ENCODE data around the gene MYT1. TPM values are rescaled to one million over a fixed set of nuclear protein-coding genes. Genes with fewer than 3 reads are reported as not detected.
"Not testable (repeated sequence)": the region's sequence is repeated elsewhere in the genome, so short reads cannot be mapped to it uniquely, and the experiment has no call there.

MYT1 gene
- not detected for polyA plus RNA-seq (2013, experiment 1 of 2; ENCODE audit: insufficient read length)
- polyA plus RNA-seq (2013, experiment 2 of 2; ENCODE audit: insufficient read length), result not detected

DNA sequence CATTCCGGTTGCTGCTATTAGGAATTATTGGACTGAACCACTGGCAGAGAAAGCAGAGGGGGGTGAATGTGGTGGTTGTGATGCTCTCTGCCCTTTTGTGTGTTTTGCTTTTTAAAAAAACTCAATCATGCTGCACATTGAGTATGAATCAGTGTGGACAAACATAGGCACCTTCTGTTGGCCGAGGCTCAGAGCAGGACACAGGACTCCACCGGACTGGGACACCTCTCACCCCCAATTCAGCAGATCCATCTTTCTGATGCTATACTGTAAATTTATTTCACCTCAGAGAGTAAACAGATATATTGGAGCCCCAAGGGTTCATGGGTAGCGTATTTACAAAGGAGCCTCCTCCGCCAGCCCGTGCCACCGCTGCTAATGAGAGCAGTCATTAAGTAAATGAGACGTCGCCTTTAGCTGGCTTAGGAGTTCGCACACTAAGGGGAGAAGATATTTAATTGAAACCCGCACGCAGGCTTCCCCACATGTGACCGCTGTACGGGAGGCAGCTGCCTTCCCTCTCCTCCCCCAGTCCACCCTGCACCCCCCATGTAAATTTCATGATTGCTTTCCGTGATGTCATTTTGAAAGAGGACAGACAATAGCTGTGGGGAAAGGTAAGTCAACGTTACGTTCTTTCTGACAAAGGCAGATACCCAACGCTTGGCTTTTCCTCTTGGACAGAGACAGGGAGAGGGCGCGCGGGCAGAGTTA is at the start of gene MYT1:
TSS of gene MYT1 (plus strand) at position 330 of the 714 bp plus-strand sequence. CDS start 34,410 bp downstream, outside the sequence.
- no peak for DNase-seq

DNA sequence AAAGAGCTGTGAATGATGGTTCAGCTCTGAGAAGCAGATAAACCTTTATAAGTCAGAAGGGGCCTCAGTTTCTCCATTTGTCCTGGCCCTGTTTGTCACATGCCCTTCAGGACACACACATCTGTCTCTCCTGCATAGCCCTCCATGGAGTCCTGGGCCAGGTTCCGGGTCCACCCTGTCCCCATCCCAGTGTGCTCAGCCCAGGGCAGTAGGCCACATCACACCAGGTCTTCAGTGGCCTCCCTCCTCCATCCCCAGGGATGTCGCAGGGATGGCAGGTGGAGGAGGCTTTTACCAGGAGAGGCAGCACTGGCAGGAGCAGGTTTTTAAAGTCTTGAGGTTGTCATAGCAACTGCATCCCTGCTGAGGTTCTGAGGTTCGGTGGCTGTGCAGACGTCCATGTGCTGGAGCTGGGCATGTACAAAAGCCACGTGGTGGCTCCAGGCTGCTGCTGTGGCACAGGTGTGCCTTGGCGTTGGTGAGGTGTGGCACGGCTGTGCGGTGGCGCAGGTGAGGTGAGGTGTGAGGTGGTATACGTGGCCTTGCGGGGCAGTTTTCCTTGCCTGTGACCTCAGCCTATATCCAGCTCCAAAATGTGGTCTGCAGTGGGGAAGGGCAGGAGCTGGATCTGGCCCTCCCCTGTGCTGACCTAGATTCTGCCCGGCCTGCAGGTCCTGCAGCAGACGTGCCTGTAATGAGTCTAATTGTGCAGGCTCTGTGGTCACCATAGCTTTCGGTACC is 48.9 kb upstream of the MYT1 start:
- DNase-seq, result no peak

DNA sequence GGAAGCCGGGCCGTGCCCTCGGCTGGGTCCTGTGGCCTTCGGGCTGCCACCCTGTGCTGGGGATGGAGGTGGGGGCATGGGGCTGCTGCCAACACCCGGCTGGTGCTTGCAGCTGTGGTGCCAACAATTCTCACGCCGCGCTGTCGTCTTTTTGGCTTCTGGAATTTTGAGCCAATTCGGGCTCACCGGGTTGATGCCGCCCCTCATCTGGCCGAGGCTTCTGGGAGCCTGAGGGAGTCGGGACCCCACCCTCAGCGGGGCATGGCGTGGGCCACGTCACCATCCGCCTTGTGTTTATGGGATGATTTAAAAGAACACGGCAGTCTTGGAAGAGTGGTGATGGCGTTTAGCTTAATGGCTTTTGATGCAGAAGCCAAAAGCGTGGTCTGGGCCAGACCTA is 48.2 kb upstream of the MYT1 start:
- no peak for DNase-seq

GRCh38 chr20:64116541-64117431 is 47.5 kb upstream of the MYT1 start:
- no peak for DNase-seq

DNA sequence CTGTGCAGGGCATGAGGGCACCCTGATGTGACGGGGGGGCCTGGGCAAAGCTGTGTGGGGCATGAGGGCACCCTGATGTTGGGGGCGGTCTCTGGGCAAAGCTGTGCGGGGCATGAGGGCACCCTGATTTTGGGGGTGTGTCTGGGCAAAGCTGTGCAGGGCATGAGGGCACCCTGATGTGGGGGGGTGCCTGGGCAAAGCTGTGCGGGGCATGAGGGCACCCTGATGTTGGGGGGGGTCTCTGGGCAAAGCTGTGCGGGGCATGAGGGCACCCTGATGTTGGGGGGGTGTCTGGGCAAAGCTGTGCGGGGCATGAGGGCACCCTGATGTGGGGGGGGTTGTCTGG is 46.8 kb upstream of the MYT1 start:
- DNase-seq, result not testable (repeated sequence)

GRCh38 chr20:64119301-64119680 is 45.0 kb upstream of the MYT1 start:
- DNase-seq, result no peak

- DNase-seq, result no peak
These were observed 44.4 kb upstream of the MYT1 start for GRCh38 chr20:64119681-64120341.

GRCh38 chr20:64121586-64121985 is 42.7 kb upstream of the MYT1 start:
- no peak for DNase-seq

- DNase-seq, result not testable (repeated sequence)
These were observed 41.3 kb upstream of the MYT1 start for GRCh38 chr20:64122927-64123326.

GRCh38 chr20:64123517-64123916 is 40.7 kb upstream of the MYT1 start:
- not testable (repeated sequence) for DNase-seq

DNA sequence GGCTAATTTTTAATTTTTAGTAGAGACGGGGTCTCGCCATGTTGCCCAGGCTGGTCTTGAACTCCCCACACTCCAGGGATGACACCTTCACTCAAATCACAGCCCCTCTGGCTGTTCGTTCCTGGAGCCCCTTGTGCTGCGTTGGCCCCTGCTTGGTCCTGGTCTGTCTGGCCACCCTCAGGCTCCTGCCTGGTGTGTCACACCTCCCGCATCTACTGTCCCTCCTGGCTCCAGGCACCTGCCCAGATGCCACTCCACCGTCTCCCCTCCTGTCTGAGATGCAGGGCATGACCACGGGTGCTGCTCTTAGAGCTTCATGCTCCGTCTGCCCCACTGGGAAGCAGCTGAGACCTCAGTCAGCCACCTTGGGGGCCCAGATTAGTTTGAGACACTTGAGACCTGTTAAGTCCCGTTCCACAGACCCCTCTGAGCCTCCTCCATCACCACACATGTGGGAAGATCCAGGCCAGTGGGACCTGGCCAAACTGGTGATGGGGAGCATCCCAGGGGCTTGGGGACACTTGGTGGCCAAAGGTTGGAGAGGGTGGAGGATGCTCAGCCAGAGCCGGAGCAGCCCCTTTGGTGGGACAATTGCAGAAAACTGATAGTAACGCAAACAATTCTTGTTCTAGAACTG is 35.0 kb upstream of the MYT1 start:
- DNase-seq, result no peak

DNA sequence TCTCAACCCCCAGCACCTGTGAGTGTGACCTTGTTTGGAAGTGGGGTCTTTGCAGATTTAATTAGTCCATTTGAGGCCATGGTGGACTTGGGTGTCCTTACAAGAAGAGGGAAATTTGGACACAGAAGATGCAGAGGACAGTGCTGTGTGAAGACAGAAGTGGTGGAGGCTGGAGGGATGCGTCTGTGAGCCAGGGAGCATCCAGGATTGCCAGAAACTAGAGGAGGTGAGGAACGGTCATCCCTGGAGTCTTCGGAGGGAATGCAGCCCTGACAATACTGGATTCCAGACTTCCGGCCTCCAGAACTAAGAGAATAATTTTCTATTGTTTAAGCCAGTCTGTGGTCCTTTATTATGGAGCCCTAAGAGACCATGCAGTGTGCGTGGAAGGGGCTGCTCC is 34.0 kb upstream of the MYT1 start:
- DNase-seq, result no peak

GRCh38 chr20:64130876-64131275 is 33.4 kb upstream of the MYT1 start:
- DNase-seq, result no peak

GRCh38 chr20:64131406-64131805 is 32.8 kb upstream of the MYT1 start:
- peak; percentile 23 for DNase-seq

GRCh38 chr20:64133951-64134407 is 30.3 kb upstream of the MYT1 start:
- no peak for DNase-seq

GRCh38 chr20:64134744-64135143 is 29.5 kb upstream of the MYT1 start:
- not testable (repeated sequence) for DNase-seq

DNA sequence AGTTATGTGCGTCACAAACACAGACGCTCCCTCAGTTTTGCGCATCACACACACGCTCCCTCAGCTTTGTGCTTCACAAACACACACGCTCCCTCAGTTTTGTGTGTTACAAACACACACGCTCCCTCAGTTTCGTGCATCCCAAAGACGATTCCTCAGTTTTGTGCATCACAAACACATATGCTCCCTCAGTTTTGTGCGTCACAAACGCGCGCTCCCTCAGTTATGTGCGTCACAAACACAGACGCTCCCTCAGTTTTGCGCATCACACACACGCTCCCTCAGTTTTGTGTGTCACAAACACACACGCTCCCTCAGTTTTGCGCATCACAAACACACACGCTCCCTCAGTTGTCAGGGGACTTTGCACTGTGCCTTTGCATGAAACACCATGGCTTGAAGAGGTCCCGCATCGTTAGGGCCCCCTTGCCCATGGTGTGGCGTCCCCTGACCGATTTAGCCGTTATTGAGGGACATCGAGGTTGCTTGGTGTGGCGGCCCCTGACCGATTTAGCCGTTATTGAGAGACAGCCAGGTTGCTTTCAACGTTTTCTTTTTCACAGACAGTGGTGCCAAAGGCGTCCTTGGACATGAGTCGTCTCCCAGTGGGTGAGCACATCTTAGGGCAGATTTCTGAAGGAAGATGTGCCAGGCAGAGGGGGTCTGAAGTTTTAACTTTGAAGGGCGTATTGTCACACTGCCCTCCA is 28.1 kb upstream of the MYT1 start:
- DNase-seq, result no peak

GRCh38 chr20:64137598-64138031 is 26.6 kb upstream of the MYT1 start:
- DNase-seq, result no peak

DNA sequence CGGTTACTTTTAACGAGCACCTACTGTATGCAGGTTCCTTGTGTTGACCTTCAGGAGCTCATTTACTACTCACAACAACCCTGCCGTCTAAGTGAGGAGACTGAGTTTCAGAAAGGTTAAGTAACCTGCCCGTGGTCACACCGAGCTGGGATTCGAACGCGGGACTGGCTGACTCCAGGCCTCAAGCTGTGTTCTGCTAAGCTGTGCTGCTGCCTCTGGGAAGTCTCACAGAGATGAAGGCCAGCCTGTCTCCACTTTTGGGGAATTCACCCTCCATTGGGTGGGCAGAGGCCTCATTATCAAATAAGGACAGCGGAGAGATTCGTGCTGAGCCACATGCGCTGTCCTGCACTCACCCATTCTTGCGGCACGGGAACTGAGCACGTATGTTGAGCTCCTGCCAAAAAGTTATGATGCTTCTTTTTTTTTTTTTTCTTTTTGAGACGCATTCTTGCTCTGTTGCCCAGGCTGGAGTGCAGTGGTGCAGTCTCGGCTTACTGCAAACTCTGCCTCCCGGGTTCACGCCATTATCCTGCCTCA is 25.9 kb upstream of the MYT1 start:
- DNase-seq, result no peak

DNA sequence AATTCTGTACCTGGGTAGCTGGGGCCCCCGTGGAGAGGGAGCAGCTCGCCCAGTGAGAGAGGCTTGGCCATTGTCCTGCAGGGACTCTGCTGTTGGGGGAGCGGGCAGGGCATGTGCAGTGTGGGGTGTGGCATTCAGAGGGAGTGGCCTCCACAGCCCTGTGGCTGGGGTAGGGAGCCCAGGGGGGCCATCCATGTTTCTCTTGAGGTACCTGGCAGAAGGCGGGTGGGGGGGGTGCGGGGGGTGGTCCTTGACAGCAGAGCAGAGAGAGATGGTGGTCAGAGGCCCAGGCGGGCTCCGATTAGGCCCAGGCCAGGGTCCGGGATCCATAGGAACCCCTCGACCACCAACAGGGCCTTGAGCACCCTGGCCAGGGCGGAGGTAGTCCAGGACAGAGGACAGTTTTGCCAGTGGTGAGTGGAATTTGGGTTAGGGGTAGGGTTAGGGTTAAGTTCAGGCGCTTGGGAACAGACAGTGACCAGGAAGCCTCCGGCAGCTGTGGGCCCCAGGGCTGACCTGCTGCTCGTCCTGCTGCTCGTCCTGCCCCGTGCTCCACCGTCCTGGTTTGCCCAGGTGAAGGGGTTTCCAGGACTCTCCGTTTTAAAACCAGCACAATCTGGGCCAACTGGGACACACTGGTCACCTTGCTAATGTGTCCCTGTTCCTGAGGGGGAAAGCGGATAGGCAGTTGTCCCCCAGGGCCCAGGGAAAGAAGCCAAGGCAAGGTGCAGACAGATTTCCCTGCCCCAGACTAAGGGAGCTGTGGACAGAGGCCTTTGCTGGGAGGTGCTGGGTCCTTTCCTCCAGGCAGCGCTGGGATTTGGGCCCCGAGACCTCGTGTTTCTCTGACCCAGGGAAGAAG is 24.8 kb upstream of the MYT1 start:
- no peak for DNase-seq
